GM23248 (cell line): Measurements from ENCODE around the gene METTL23.

ENCODE experiments used
- EZH2 ChIP-seq: fragments of 200-600 bp; sonication (generic); IDR thresholded peaks from 2 replicates; pipeline ENCODE4 v1.6.1; 2018; ENCODE audit warnings: antibody characterized with exemption, mild to moderate bottlenecking; ENCODE audit not compliant: insufficient read depth, poor library complexity, severe bottlenecking
- EZH2phosphoT487 ChIP-seq: fragments of 200-600 bp; sonication (generic); IDR thresholded peaks from 2 replicates; pipeline ENCODE4 v1.6.1; 2018; ENCODE audit warnings: antibody characterized with exemption, moderate library complexity, mild to moderate bottlenecking, low read depth; ENCODE audit not compliant: insufficient read depth

DNA sequence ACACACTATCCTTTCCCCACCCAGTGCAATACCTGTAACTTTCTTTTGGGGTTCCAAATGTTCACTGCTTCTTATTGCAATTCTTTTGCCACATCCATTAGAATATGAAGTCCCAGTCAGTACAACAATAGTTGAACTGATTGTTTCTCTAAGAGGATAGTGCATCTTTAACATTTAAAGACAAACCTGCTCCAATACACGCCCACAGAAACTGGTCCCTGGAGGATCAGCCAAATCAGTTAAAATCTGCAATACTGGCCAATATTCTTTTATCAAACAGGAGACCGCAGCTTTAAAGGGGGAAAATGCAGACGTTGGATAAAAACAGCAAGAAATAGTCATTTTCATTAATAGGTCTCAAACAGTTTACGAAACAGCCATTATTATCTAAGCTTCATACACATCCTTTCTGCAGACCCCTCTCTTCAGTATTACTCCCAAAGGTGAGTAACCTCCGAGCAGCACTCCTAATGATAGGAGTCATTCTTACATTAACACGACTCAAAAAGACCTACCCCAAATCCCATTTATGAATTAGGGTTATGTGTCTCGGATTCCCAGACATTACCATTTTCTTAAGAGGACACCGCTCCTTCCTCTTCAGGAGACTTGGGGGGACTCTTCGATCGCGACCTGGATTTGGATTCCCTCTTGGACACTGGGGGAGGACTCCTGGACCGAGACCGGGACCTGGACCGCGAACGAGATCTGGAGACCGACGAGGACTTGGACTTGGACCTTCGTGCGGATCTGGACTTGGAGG lies 9.1 kb downstream of the METTL23 start:
- TF ChIP-seq EZH2phosphoT487 (no peak), EZH2 (no peak)
